Endodermal cell (in vitro differentiated cells): ENCODE measurements around the gene TPPP. TPM values are rescaled to one million over a fixed set of nuclear protein-coding genes. Genes with fewer than 3 reads are reported as not detected.

Experiments used
- DNase-seq: peaks from one replicate; pipeline ENCODE4 v3.0.0-alpha.2; 2017
- H3K27ac ChIP-seq: 2 replicates; pipeline ENCODE4 v1.5.1; 2013; ENCODE audit warnings: mild to moderate bottlenecking, low read depth, low read length, moderate library complexity
- H3K27me3 ChIP-seq: 2 replicates; pipeline ENCODE4 v1.6.1; 2013; ENCODE audit warnings: mild to moderate bottlenecking, low read length, moderate library complexity; ENCODE audit not compliant: insufficient read depth, control insufficient read depth, poor library complexity, severe bottlenecking
- H3K36me3 ChIP-seq: 2 replicates; pipeline ENCODE4 v1.7.0; 2013; ENCODE audit warnings: mild to moderate bottlenecking, low read length, moderate library complexity; ENCODE audit not compliant: control insufficient read depth, insufficient read depth
- H3K4me1 ChIP-seq: one replicate; pipeline ENCODE4 v1.7.0; 2013; ENCODE audit warnings: low read length; ENCODE audit not compliant: control insufficient read depth, insufficient read depth
- H3K4me3 ChIP-seq: 2 replicates; pipeline ENCODE4 v1.5.1; 2013; ENCODE audit warnings: mild to moderate bottlenecking, low read length, moderate library complexity
- H3K9ac ChIP-seq: 2 replicates; pipeline ENCODE4 v1.6.1; 2013; ENCODE audit warnings: mild to moderate bottlenecking, low read length, moderate library complexity; ENCODE audit not compliant: poor library complexity, severe bottlenecking; ENCODE audit errors: extremely low read depth
- H3K9me3 ChIP-seq: 2 replicates; pipeline ENCODE4 v1.6.1; 2013; ENCODE audit warnings: mild to moderate bottlenecking, low read length, moderate library complexity; ENCODE audit not compliant: control insufficient read depth
- H3K27ac Mint-ChIP-seq: 2 replicates; pipeline ENCODE4 v1.8.0; 2020; ENCODE audit warnings: mixed read lengths
- H3K27me3 Mint-ChIP-seq: 2 replicates; pipeline ENCODE4 v1.8.0; 2021; ENCODE audit warnings: mild to moderate bottlenecking, mixed read lengths; ENCODE audit not compliant: insufficient read depth
- H3K36me3 Mint-ChIP-seq: 2 replicates; pipeline ENCODE4 v1.8.0; 2020; ENCODE audit warnings: low read depth, mixed read lengths
- H3K4me1 Mint-ChIP-seq: 2 replicates; pipeline ENCODE4 v1.8.0; 2020; ENCODE audit warnings: mixed read lengths
- H3K4me3 Mint-ChIP-seq: 2 replicates; pipeline ENCODE4 v1.8.0; 2020; ENCODE audit warnings: mild to moderate bottlenecking, moderate library complexity, mixed read lengths
- H3K9me3 Mint-ChIP-seq: 2 replicates; pipeline ENCODE4 v1.8.0; 2020; ENCODE audit warnings: mild to moderate bottlenecking, mixed read lengths
- WGBS, 2 experiments: methylation state at CpG; one replicate each; pipeline versions ENCODE4 v1.1.5 to v1.1.7; 2013; ENCODE audit warnings: missing lambda C conversion rate in 2 of 2, mixed read lengths in 1 of 2; ENCODE audit not compliant: insufficient coverage in 1 of 2, insufficient read length in 1 of 2; 5-methylcytosine and 5-hydroxymethylcytosine counted together
- total RNA-seq, 2 donors: library from RNA; stranded (reverse); fragmentation: NEBNext Ultra II Directional in 1 of 2; extraction: Animal tissue kit (Norgen Biotek cat#: 25700) in 1 of 2; gene quantifications; 2 replicates in 1 of 2; 3 replicates in 1 of 2; pipeline ENCODE4 v1.2.1, GENCODE V29; 2021
- TF ChIP-seq, protein P1 (sequence below): fragments of 200-600 bp; sonication (generic); conservative IDR thresholded peaks from 2 replicates; pipeline ENCODE4 v1.5.0; 2021; ENCODE audit warnings: antibody characterized with exemption, mild to moderate bottlenecking

Gene TPPP
- total RNA-seq, 2 donors from 2014 or later: 0.22 to 0.70 TPM

DNA sequence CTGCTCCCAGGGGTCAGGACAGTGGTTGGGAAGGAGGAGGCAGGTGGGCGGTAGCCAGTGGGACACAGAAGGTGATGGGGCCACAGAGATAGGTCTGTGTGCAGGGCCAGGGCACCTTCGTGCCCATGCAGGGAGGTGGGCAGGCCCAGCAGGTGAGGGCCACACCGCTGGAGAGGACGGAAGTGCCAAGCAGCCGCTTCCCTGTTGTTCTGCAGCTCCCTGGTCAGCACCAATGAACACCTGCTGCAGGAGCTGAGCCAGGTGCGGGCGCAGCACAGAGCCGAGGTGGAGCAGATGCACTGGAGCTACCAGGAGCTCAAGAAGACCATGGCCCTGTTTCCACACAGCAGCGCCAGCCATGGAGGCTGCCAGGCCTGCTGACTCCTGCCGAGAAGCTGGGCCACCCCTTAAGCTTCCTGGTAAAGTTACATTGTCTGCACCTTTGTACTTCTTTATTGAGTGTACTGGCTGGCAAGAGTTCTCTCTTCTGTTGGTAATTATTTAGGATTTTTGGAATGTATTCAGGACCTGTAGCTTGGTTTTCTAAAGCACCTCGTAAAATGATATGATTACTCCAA lies 40.3 kb downstream of the TPPP start:
- H3K36me3 Mint-ChIP-seq: peaks cover 26% of the 10 kb centered on the region
- no peak overlapping the region for H3K27ac Mint-ChIP-seq

DNA sequence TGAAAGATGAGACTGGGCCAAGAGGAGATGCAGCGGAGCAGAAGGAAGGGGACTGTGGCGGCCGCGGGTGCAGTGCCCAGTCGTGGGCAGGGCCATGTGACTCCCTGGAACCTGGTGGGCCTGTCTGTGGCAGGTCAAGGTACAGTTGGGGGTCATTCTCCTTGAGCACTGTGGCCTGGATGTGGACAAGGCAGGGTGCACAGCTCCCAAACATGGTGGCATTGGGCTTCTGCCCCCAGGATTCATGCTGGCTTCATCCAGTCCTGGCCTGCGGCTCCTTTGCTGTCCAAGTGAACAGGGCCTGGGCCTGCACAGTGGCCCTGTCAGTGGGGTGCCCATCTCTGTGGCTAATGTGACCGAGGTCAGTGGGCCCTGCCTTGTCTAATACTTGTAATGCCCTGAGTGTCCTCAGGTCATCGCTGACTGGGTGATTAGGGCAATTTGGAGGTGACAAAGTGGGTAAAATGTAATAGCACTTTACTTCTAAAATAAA lies 41.1 kb downstream of the TPPP start:
- H3K9me3 ChIP-seq: peaks cover 41% of the 10 kb centered on the region
- no peak for DNase-seq
- peaks cover 77% of the 10 kb centered on the region for H3K36me3 ChIP-seq
- H3K27me3 Mint-ChIP-seq: no peaks in the 10 kb centered on the region
- no peak overlapping the region for H3K27ac ChIP-seq
- no peak overlapping the region for H3K4me3 ChIP-seq
- H3K9ac ChIP-seq: no peak overlapping the region
- H3K4me3 Mint-ChIP-seq: no peak overlapping the region
- TF ChIP-seq, protein P1, sequence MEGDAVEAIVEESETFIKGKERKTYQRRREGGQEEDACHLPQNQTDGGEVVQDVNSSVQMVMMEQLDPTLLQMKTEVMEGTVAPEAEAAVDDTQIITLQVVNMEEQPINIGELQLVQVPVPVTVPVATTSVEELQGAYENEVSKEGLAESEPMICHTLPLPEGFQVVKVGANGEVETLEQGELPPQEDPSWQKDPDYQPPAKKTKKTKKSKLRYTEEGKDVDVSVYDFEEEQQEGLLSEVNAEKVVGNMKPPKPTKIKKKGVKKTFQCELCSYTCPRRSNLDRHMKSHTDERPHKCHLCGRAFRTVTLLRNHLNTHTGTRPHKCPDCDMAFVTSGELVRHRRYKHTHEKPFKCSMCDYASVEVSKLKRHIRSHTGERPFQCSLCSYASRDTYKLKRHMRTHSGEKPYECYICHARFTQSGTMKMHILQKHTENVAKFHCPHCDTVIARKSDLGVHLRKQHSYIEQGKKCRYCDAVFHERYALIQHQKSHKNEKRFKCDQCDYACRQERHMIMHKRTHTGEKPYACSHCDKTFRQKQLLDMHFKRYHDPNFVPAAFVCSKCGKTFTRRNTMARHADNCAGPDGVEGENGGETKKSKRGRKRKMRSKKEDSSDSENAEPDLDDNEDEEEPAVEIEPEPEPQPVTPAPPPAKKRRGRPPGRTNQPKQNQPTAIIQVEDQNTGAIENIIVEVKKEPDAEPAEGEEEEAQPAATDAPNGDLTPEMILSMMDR: no peak
- H3K4me1 Mint-ChIP-seq: no peaks in the 10 kb centered on the region
- no peaks in the 10 kb centered on the region for H3K27me3 ChIP-seq
- no peaks in the 10 kb centered on the region for H3K4me1 ChIP-seq
- H3K27ac Mint-ChIP-seq: no peak overlapping the region
- peaks cover 5% of the 10 kb centered on the region for H3K9me3 Mint-ChIP-seq
- H3K36me3 Mint-ChIP-seq: peaks cover 18% of the 10 kb centered on the region
- 91 to 93% methylated on average over 7 of the region's 8 CpGs for WGBS, 2 experiments

More for the DNA sequence above, 40.3 kb downstream of the TPPP start:
- Histone ChIP-seq H3K4me3 (no peak overlapping the region), H3K27ac (no peak overlapping the region), H3K4me1 (no peaks in the 10 kb centered on the region), H3K27me3 (no peaks in the 10 kb centered on the region), H3K36me3 (peaks cover 77% of the 10 kb centered on the region), H3K9ac (no peak overlapping the region), H3K9me3 (peaks cover 33% of the 10 kb centered on the region)
- WGBS, 2 experiments: 92 to 98% methylated on average over 7 to 11 of the region's 11 CpGs
- Mint-ChIP-seq H3K4me3 (no peak overlapping the region), H3K27me3 (no peaks in the 10 kb centered on the region), H3K9me3 (peaks cover 9% of the 10 kb centered on the region), H3K4me1 (no peaks in the 10 kb centered on the region)
- TF ChIP-seq, protein P1: no peak
- DNase-seq: no peak

DNA sequence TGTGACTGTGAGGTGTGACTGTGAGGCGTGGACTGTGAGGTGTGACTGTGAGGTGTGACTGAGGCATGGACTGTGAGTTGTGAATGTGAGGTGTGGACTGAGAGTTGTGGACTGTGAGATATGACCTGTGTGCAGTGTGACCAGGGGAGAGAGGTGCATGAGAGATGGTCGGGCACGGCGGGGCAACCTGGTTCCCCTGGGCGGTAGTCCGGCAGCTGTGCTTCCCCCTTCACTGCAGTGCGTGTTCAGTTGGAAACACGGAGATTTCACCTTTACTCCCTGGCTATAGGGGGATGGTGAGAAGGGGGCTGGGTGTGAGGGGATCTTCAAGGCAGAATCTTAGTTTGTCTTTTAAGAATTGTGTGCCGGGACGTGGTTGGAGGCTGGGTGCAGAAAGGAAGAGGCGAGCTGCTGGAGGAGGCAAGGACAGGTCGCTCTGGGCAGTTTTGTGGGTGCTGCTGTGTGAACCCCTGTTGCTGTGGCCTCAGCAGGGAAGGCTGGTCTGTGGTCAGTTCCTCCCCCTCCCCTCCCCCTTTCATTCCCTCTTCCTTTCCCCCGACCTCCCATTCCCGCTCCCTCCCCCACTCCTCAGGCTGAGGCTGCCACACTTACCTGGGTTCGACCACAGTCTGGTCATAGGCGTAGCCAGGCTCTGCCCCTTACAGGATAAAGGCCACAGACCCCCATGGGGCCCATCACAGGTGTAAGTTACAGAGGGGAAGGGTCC lies 41.7 kb downstream of the TPPP start:
- peaks cover 12% of the 10 kb centered on the region for H3K36me3 Mint-ChIP-seq
- no peaks in the 10 kb centered on the region for H3K27me3 Mint-ChIP-seq
- H3K27ac ChIP-seq: no peak overlapping the region
- H3K9ac ChIP-seq: no peak overlapping the region
- 94 to 95% methylated on average over 4 to 14 of the region's 16 CpGs for WGBS, 2 experiments
- no peak for DNase-seq
- no peaks in the 10 kb centered on the region for H3K4me1 Mint-ChIP-seq
- H3K9me3 ChIP-seq: peaks cover 43% of the 10 kb centered on the region
- TF ChIP-seq, protein P1: no peak
- H3K4me3 Mint-ChIP-seq: no peak overlapping the region
- H3K27me3 ChIP-seq: no peaks in the 10 kb centered on the region
- H3K4me3 ChIP-seq: no peak overlapping the region
- no peaks in the 10 kb centered on the region for H3K4me1 ChIP-seq
- peaks cover 5% of the 10 kb centered on the region for H3K9me3 Mint-ChIP-seq
- no peak overlapping the region for H3K27ac Mint-ChIP-seq
- H3K36me3 ChIP-seq: peaks cover 77% of the 10 kb centered on the region
